ENCODE measurements around the gene AEBP2. TPM values are rescaled to one million over a fixed set of nuclear protein-coding genes. Genes with fewer than 3 reads are reported as not detected.

The AEBP2 gene
- total and polyA plus RNA-seq, 2 of the 13 experiments (the other 11 are each of a cell fraction or from before 2014, with no cell fraction given): 9.2 to 17.9 TPM

- POLR2A ChIA-PET: interaction anchor here (0.7 kb wide), 1 partner anchor 17 kb away, joined by 3 read pairs; no protein-coding TSS in a partner anchor
- intact Hi-C loops (cut with micrococcal nuclease; ENCODE audit: unreplicated experiment): no loop called here
- Histone ChIP-seq H3K4me2 (ENCODE audit: low read depth, low read length) (no peak overlapping the region), H3K79me2 (ENCODE audit: insufficient read depth, low read length) (no peaks in the 10 kb centered on the region), H3K36me3 (replicated peaks in 1 of 2; ENCODE audit: control insufficient read depth in 1 of 2, insufficient read depth in 2 of 2, low read length in 2 of 2) (no peaks in the 10 kb centered on the region), H3K27me3 (ENCODE audit: control insufficient read depth in 1 of 2, insufficient read depth in 2 of 2, low read length in 2 of 2) (no peaks in the 10 kb centered on the region; a peak in 1 of 5 replicates), H4K20me1 (ENCODE audit: insufficient read depth, low read length) (no peaks in the 10 kb centered on the region), H3K9me3 (ENCODE audit: low read length) (no peaks in the 10 kb centered on the region), H2AFZ (ENCODE audit: low read length) (no peak overlapping the region), H3K9ac (ENCODE audit: insufficient read depth, low read depth, low read length) (no peak overlapping the region), H3K27ac (ENCODE audit: extremely low read length, insufficient read depth, low read length) (no peak overlapping the region), H3K4me3 (replicated peaks in 1 of 3; ENCODE audit: insufficient read depth in 1 of 3, low read depth in 2 of 3, low read length in 3 of 3) (no peak overlapping the region), H3K4me1 (ENCODE audit: insufficient read depth, low read length) (no peaks in the 10 kb centered on the region)
- CTCF ChIA-PET (ENCODE audit: low intra/inter-chr PET ratio, low total read pairs): no interaction called here
- peak; percentile 82 for TF ChIP-seq ZNF460 (CRISPR knock-in tag; IDR thresholded peaks at IDR 0.05; ENCODE audit: borderline replicate concordance)
- peak; percentile 71; the same call in 1 of the 2 replicates for TF ChIP-seq ZNF281 (CRISPR knock-in tag; IDR thresholded peaks at IDR 0.05; ENCODE audit: borderline replicate concordance)
- peak; percentile 38; the same call in 1 of the 2 replicates for TF ChIP-seq CEBPB (IDR thresholded peaks at IDR 0.05; ENCODE audit: borderline replicate concordance, low read depth, low read length)
- no peak for TF ChIP-seq MTERF4 (CRISPR knock-in tag; IDR thresholded peaks at IDR 0.05)
- ATAC-seq: peak; percentile 27; the same call in 1 of the 3 replicates
- BruUV-seq (replicated peaks): no TSS peak
- no peak for FAIRE-seq
- WGBS (ENCODE audit: low lambda C conversion rate): 36% methylated on average over 6 of the region's 6 CpGs
- in situ Hi-C loops (cut with HindIII; ENCODE audit: extremely low pct_ligation_motif_present, low pct_unique_long_range_greater_than_20kb): no loop called here
- DNase-seq (ENCODE audit: low spot score): no peak
These were observed 17.6 kb upstream of the AEBP2 start for GRCh38 chr12:19421503-19422282.
